K562 (cell line): ENCODE measurements around the gene PFKP. TPM values are rescaled to one million over a fixed set of nuclear protein-coding genes. Genes with fewer than 3 reads are reported as not detected.
A peak's percentile ranks its signal among the peaks of the same experiment; 100 is the strongest.

ENCODE experiments used
- CAMTA2 ChIP-seq: fragments of 250-450 bp; sonication (Bioruptor Pico); conservative IDR thresholded peaks from 2 replicates; pipeline ENCODE4 v1.5.1; 2022
- CC2D1A ChIP-seq: fragments of 450-650 bp; IDR thresholded peaks from 2 replicates; pipeline ENCODE4 v1.6.1; 2017; ENCODE audit warnings: mild to moderate bottlenecking
- CHCHD3 ChIP-seq: fragments of 250-450 bp; sonication (Bioruptor Pico); IDR thresholded peaks from 2 replicates; pipeline ENCODE4 v2.1.2; 2022; ENCODE audit warnings: mild to moderate bottlenecking
- CHD2 ChIP-seq: IDR thresholded peaks from 2 replicates; pipeline ENCODE4 v1.6.1; 2011; ENCODE audit warnings: low read depth, low read length
- DIDO1 ChIP-seq: fragments of 450-650 bp; IDR thresholded peaks from 2 replicates; pipeline ENCODE4 v1.6.1; 2016; ENCODE audit warnings: low read depth, missing biosample characterization, missing genetic modification characterization
- E2F3 ChIP-seq: fragments of 250-450 bp; sonication (Bioruptor Pico); IDR thresholded peaks from 2 replicates; pipeline ENCODE4 v1.4.0; 2020; ENCODE audit warnings: mild to moderate bottlenecking
- EP300 ChIP-seq: IDR thresholded peaks from 2 replicates; pipeline ENCODE4 v1.6.1; 2012; ENCODE audit warnings: low read length, improper control_type of control experiment
- EP400 ChIP-seq: fragments of 450-650 bp; IDR thresholded peaks from 2 replicates; pipeline ENCODE4 v1.6.1; 2017; ENCODE audit warnings: antibody characterized with exemption, mild to moderate bottlenecking, moderate library complexity
- FOXA1 ChIP-seq: fragments of 450-650 bp; IDR thresholded peaks from 2 replicates; pipeline ENCODE4 v1.6.1; 2016; ENCODE audit warnings: mild to moderate bottlenecking, borderline replicate concordance
- GTF2B ChIP-seq: IDR thresholded peaks from 2 replicates; pipeline ENCODE4 v1.6.1; 2011; ENCODE audit not compliant: insufficient read length; ENCODE audit errors: extremely low read depth
- HCFC1 ChIP-seq: IDR thresholded peaks from 2 replicates; pipeline ENCODE4 v1.6.1; 2012; ENCODE audit warnings: low read depth, low read length, improper control_type of control experiment
- HDGF ChIP-seq: fragments of 450-650 bp; IDR thresholded peaks from 2 replicates; pipeline ENCODE4 v1.6.1; 2016
- KAT8 ChIP-seq: fragments of 450-650 bp; IDR thresholded peaks from 2 replicates; pipeline ENCODE4 v1.6.1; 2016; ENCODE audit warnings: low read depth, mild to moderate bottlenecking
- KDM2B ChIP-seq: fragments of 250-450 bp; sonication (Bioruptor Pico); IDR thresholded peaks from 2 replicates; pipeline ENCODE4 v1.8.0; 2021; ENCODE audit warnings: mild to moderate bottlenecking, moderate library complexity
- MCM3 ChIP-seq: fragments of 450-650 bp; IDR thresholded peaks from 2 replicates; pipeline ENCODE4 v1.6.1; 2016
- NELFE ChIP-seq: IDR thresholded peaks from 2 replicates; pipeline ENCODE4 v1.6.1; 2011; ENCODE audit warnings: mild to moderate bottlenecking; ENCODE audit not compliant: insufficient read depth, insufficient read length
- NFATC3 ChIP-seq: fragments of 450-650 bp; IDR thresholded peaks from 2 replicates; pipeline ENCODE4 v1.6.1; 2017; ENCODE audit warnings: mild to moderate bottlenecking
- NUFIP1 ChIP-seq: fragments of 450-650 bp; IDR thresholded peaks from 2 replicates; pipeline ENCODE4 v1.6.1; 2018; ENCODE audit not compliant: partially characterized antibody
- PCBP1 ChIP-seq: fragments of 200-400 bp; formaldehyde crosslinking; IDR thresholded peaks from 2 replicates; pipeline ENCODE4 v1.6.1; 2018; ENCODE audit warnings: mild to moderate bottlenecking, low read depth, low read length; ENCODE audit not compliant: poor library complexity, severe bottlenecking
- RAD51 ChIP-seq: fragments of 450-650 bp; IDR thresholded peaks from 2 replicates; pipeline ENCODE4 v1.7.1; 2016; ENCODE audit warnings: low read depth, mild to moderate bottlenecking, borderline replicate concordance
- RBM17 ChIP-seq: fragments of 200-400 bp; formaldehyde crosslinking; IDR thresholded peaks from 2 replicates; pipeline ENCODE4 v1.6.1; 2017; ENCODE audit warnings: low read depth, mild to moderate bottlenecking, low read length, borderline replicate concordance
- RBM25 ChIP-seq: fragments of 200-400 bp; formaldehyde crosslinking; IDR thresholded peaks from 2 replicates; pipeline ENCODE4 v1.6.1; 2018; ENCODE audit warnings: low read length, low read depth, moderate library complexity; ENCODE audit not compliant: severe bottlenecking
- RERE ChIP-seq: sonication (generic); formaldehyde crosslinking; IDR thresholded peaks from 2 replicates; pipeline ENCODE4 v1.8.0; 2023; ENCODE audit warnings: missing genetic modification reagents, mild to moderate bottlenecking, borderline replicate concordance
- SRSF1 ChIP-seq: fragments of 200-400 bp; formaldehyde crosslinking; IDR thresholded peaks from 2 replicates; pipeline ENCODE4 v1.6.1; 2017; ENCODE audit warnings: mild to moderate bottlenecking, low read depth, low read length, moderate library complexity
- TARDBP ChIP-seq: fragments of 450-650 bp; IDR thresholded peaks from 2 replicates; pipeline ENCODE4 v1.6.1; 2016
- TCFL5 ChIP-seq: fragments of 250-450 bp; sonication (Bioruptor Pico); conservative IDR thresholded peaks from 2 replicates; pipeline ENCODE4 v1.6.1; 2021; ENCODE audit warnings: mild to moderate bottlenecking, moderate library complexity, matching md5 sums
- ZNF507 ChIP-seq: conservative IDR thresholded peaks from 2 replicates; pipeline ENCODE4 v1.6.1; 2017; ENCODE audit warnings: missing genetic modification characterization, missing compliant biosample characterization
- ZNF780A ChIP-seq: fragments of 250-450 bp; sonication (Bioruptor Pico); IDR thresholded peaks from 2 replicates; pipeline ENCODE4 v1.5.0; 2021; ENCODE audit warnings: mild to moderate bottlenecking
- polyA plus RNA-seq, 8 experiments: library from polyadenylated mRNA; depleted of rRNA in 4 of 8; stranded (reverse) in 5 of 8; unstranded in 3 of 8; fragments of >200 nt; fragmentation: Nextera tagmentation in 2 of 8; fragmentation: Illumina TruSeq in 1 of 8; extraction: Ambion mirVana in 2 of 8; extraction: Trizol in 1 of 8; gene quantifications; 2 replicates each; pipeline versions ENCODE4 v1.2.1 to v1.2.3, GENCODE V29; 2011 to 2014; ENCODE audit warnings: inconsistent platforms in 1 of 8, missing spikeins in 1 of 8
- total RNA-seq, 7 experiments: library from RNA; depleted of rRNA in 6 of 7; stranded (reverse); fragments of >200 nt in 6 of 7; fragmentation: Illumina TruSeq in 2 of 7; extraction: Trizol in 2 of 7; gene quantifications; 2 replicates each; pipeline versions ENCODE4 v1.2.1 to v1.2.3, GENCODE V29; 2011 to 2021; ENCODE audit warnings: low replicate concordance in 1 of 7

PFKP gene
- total and polyA plus RNA-seq, 9 of the 15 experiments (the other 6 are each of a cell fraction or from before 2014, with no cell fraction given), result 23.5 to 116 (median 62.1) TPM

- TF ChIP-seq GTF2B, result no peak
- no peak for TF ChIP-seq NUFIP1
- no peak for TF ChIP-seq MCM3
- TF ChIP-seq EP400, result peak; percentile 82
- no peak for TF ChIP-seq CAMTA2 (CRISPR knock-in tag)
- TF ChIP-seq KDM2B, result 0 out of 2 replicates have a peak, but pooled peaks have one; percentile 6
- no peak for TF ChIP-seq ZNF507 (tag)
- TF ChIP-seq NELFE, result no peak
- no peak for TF ChIP-seq CHCHD3 (CRISPR knock-in tag)
- TF ChIP-seq RBM17, result no peak
- TF ChIP-seq EP300, result peak; percentile 82
- TF ChIP-seq DIDO1 (tag), result no peak
- no peak for TF ChIP-seq CHD2
- TF ChIP-seq TCFL5 (CRISPR knock-in tag), result no peak
- no peak for TF ChIP-seq RBM25
- no peak for TF ChIP-seq HCFC1
- TF ChIP-seq NFATC3, result peak; percentile 83
- TF ChIP-seq RERE (CRISPR knock-in tag), result no peak
- no peak for TF ChIP-seq E2F3 (CRISPR knock-in tag)
- TF ChIP-seq RAD51, result no peak
- TF ChIP-seq TARDBP, result no peak
- TF ChIP-seq PCBP1, result no peak
- no peak for TF ChIP-seq KAT8
- no peak for TF ChIP-seq HDGF
- no peak for TF ChIP-seq SRSF1
- TF ChIP-seq ZNF780A (CRISPR knock-in tag), result no peak
- no peak for TF ChIP-seq CC2D1A
- peak; percentile 63; the same call in 1 of the 2 replicates for TF ChIP-seq FOXA1
Measured at GRCh38 chr10:3095373-3096139, 28.2 kb downstream of the PFKP start (continued).
